Lower lobe of right lung (tissue), 2 donors: Measurements from ENCODE around the gene PXYLP1. TPM values are rescaled to one million over a fixed set of nuclear protein-coding genes. Genes with fewer than 3 reads are reported as not detected.
"Not testable (repeated sequence)": the region's sequence is repeated elsewhere in the genome, so short reads cannot be mapped to it uniquely, and the experiment has no call there.

ENCODE experiments used
- ATAC-seq, 2 donors: fragments of 200-7000 bp; cut with Tn5 transposase; one replicate each; pipeline ENCODE4 v1.9.1; 2020 to 2022; ENCODE audit warnings: mild to moderate bottlenecking in 2 of 2, moderate library complexity in 2 of 2
- DNase-seq: peaks from one replicate; pipeline ENCODE4 v3.0.0-alpha.2; 2020
- H3K27ac ChIP-seq: fragments of 200-600 bp; one replicate; pipeline ENCODE4 v1.8.0; 2022
- H3K27me3 ChIP-seq: fragments of 200-600 bp; one replicate; pipeline ENCODE4 v1.8.0; 2022; ENCODE audit warnings: low read depth
- H3K36me3 ChIP-seq: fragments of 200-600 bp; one replicate; pipeline ENCODE4 v1.8.0; 2022; ENCODE audit warnings: mild to moderate bottlenecking
- H3K4me1 ChIP-seq: fragments of 200-600 bp; one replicate; pipeline ENCODE4 v1.8.0; 2022
- H3K4me3 ChIP-seq: fragments of 200-600 bp; one replicate; pipeline ENCODE4 v1.8.0; 2022; ENCODE audit warnings: mild to moderate bottlenecking
- H3K9me3 ChIP-seq: fragments of 200-600 bp; one replicate; pipeline ENCODE4 v1.8.0; 2022
- intact Hi-C: fragments of 100-400 bp; cut with DNase I; formaldehyde crosslinking; loops from one replicate; pipeline ENCODE4 v1.11.0; 2022
- total RNA-seq: library from RNA; stranded (reverse); fragmentation: NEBNext Ultra II Directional; extraction: Animal tissue kit (Norgen Biotek cat#: 25700); gene quantifications from one replicate; pipeline ENCODE4 v1.2.1, GENCODE V29; 2021
- TF ChIP-seq, protein P1 (sequence below): fragments of 200-600 bp; IDR thresholded peaks from one replicate; pipeline ENCODE4 v1.8.0; 2022; ENCODE audit warnings: antibody characterized with exemption, mild to moderate bottlenecking
- donor health status: DM: no; HTN: yes; CAD: no; lungs with severe emphysema.

PXYLP1 gene
- total RNA-seq, 1 donor from 2014 or later = 8.9 TPM

DNA sequence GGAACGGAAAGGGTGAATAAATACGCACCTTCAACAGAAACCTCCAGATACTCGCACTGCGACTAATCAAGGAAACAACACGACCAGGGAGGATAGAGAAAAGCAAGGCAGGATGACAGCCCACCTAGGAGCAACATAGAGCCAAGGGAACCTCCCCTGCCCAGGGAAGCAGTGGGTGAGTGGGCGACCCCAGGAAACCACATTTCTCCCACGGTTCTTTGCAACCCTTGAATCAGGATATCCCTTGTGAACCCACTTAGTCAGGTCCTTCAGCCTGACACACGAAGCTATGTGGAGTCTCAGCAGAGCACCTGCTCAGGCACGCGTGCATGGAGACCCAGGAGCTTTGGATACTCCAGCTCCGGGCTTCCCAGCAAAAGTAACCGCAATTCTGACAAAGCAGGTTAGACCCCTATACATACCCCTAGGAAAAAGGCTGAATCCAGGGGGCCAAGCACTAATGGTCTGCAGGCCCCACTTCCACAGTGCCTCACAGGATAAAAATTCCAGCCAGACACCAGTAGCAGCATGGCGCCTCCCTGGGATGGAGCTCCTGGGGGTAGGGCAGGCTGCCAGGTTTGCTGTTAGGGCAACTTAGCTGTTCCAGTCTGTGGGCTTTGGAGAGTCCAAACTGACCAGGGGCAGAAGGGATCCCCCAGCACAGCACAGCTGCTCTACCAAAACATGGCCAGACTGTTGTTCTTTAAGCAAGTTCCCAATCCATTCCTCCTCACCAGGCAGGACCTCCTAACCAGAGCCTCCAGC, 38.4 kb upstream of the PXYLP1 start:
- DNase-seq = no peak
- H3K4me1 ChIP-seq = no peaks in the 10 kb centered on the region
- TF ChIP-seq, protein P1, sequence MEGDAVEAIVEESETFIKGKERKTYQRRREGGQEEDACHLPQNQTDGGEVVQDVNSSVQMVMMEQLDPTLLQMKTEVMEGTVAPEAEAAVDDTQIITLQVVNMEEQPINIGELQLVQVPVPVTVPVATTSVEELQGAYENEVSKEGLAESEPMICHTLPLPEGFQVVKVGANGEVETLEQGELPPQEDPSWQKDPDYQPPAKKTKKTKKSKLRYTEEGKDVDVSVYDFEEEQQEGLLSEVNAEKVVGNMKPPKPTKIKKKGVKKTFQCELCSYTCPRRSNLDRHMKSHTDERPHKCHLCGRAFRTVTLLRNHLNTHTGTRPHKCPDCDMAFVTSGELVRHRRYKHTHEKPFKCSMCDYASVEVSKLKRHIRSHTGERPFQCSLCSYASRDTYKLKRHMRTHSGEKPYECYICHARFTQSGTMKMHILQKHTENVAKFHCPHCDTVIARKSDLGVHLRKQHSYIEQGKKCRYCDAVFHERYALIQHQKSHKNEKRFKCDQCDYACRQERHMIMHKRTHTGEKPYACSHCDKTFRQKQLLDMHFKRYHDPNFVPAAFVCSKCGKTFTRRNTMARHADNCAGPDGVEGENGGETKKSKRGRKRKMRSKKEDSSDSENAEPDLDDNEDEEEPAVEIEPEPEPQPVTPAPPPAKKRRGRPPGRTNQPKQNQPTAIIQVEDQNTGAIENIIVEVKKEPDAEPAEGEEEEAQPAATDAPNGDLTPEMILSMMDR = no peak

DNA sequence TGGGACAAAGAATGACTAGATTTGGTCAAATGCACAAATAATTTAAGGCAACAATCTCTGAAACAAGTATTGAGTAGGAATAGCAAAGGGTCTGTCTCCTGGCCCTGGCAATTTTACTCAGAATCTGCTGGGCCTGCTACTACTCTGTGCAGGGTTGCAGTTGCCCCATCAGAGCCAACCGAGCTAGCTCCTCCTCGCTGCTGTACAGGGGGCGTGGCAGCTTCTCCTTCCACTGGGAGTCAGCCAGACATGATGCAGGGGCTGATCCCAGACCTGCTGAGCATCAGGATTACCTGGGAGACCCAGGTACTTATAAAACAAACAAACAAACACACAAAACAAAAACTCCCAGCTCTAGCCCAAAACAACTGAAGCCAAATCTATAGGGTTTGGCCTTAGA, 30.5 kb upstream of the PXYLP1 start:
- ATAC-seq = no peak
- intact Hi-C loops = no loop called here

More for the DNA sequence above, 38.4 kb upstream of the PXYLP1 start:
- intact Hi-C loops = loop anchor here (10.0 kb wide), 1 partner anchor 188 kb away; no protein-coding TSS in a partner anchor
- peak in 1 of 2 donors; percentile 11 for ATAC-seq
- Histone ChIP-seq H3K4me3 (no peak overlapping the region), H3K36me3 (no peaks in the 10 kb centered on the region), H3K9me3 (no peaks in the 10 kb centered on the region), H3K27ac (no peak overlapping the region), H3K27me3 (peaks cover 12% of the 10 kb centered on the region)

DNA sequence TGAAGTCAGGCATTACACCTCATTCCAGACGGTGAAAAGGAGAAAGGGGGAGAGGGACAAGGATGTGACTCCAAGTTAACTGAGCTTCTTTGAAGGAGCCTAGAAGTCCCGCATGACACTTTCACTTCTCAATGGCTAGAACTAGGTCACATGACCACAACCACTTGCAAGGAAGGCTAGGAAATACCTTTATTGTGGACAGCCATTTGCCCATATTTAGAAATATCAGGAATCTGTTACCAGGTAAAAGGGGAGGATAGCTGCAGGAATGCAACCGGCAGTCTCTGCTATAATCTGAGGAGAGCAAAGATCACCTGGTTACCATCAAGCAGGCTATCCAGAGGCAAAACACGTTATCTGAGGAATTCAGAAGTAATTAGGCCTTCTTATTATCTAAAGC, 28.9 kb upstream of the PXYLP1 start:
- intact Hi-C loops = no loop called here
- no peak for DNase-seq
- Histone ChIP-seq H3K27ac (no peak overlapping the region), H3K27me3 (no peaks in the 10 kb centered on the region), H3K9me3 (no peaks in the 10 kb centered on the region), H3K4me1 (no peaks in the 10 kb centered on the region), H3K36me3 (no peaks in the 10 kb centered on the region), H3K4me3 (no peak overlapping the region)
- TF ChIP-seq, protein P1 = no peak
- no peak for ATAC-seq

More for the DNA sequence above, 30.5 kb upstream of the PXYLP1 start:
- no peaks in the 10 kb centered on the region for H3K36me3 ChIP-seq
- DNase-seq = no peak
- H3K9me3 ChIP-seq = no peaks in the 10 kb centered on the region
- no peak overlapping the region for H3K4me3 ChIP-seq
- H3K27me3 ChIP-seq = no peaks in the 10 kb centered on the region
- H3K4me1 ChIP-seq = no peaks in the 10 kb centered on the region
- TF ChIP-seq, protein P1 = no peak
- H3K27ac ChIP-seq = no peak overlapping the region

DNA sequence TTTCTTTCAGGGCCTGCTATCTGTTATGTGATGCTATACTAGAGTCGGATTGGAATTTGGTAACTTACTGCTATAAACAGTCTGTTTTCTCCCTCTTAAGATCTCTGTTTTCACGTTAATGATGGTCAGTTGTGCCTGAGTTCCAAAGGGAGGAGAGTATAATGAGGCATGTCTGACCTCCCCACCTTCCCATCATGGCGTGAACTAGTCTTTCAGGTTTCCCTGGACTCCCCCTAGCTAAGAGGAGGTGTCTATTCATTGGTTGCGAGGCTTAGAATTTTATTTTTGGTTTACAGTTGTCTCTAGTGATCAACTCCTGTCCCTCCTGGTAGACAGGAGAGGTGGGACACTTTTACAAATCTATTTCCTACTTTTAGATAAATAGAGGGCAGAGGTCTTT, 27.8 kb upstream of the PXYLP1 start:
- DNase-seq (no peak), ATAC-seq (no peak)
- intact Hi-C loops = no loop called here
- no peak overlapping the region for H3K4me3 ChIP-seq
- H3K36me3 ChIP-seq = no peaks in the 10 kb centered on the region
- no peaks in the 10 kb centered on the region for H3K27me3 ChIP-seq
- no peak overlapping the region for H3K27ac ChIP-seq
- no peaks in the 10 kb centered on the region for H3K4me1 ChIP-seq
- H3K9me3 ChIP-seq = no peaks in the 10 kb centered on the region
- TF ChIP-seq, protein P1 = no peak

DNA sequence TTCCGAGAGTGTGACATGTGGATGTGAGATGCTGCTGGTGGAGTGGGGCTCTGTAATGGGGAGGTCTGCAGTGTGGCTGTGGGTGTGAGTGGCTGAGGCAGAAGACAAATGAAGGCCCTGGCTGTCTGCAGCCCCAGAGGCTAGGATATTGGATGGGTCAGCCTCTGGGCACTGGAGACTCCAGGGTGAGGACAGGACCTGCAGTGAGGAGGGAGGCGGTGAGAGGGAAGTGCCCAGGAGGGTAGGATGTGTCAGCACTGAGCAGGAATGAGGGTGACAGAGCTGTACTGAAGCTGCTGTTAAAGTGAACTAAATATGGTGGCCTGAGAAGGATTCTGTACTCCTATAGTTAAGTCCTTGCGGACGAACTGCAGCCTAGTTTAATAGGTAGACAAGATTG, 27.3 kb upstream of the PXYLP1 start:
- TF ChIP-seq, protein P1 = no peak
- intact Hi-C loops = no loop called here
- Histone ChIP-seq H3K27ac (no peak overlapping the region), H3K4me1 (no peaks in the 10 kb centered on the region), H3K36me3 (no peaks in the 10 kb centered on the region), H3K9me3 (no peaks in the 10 kb centered on the region), H3K4me3 (no peak overlapping the region), H3K27me3 (no peaks in the 10 kb centered on the region)
- ATAC-seq (no peak), DNase-seq (no peak)

DNA sequence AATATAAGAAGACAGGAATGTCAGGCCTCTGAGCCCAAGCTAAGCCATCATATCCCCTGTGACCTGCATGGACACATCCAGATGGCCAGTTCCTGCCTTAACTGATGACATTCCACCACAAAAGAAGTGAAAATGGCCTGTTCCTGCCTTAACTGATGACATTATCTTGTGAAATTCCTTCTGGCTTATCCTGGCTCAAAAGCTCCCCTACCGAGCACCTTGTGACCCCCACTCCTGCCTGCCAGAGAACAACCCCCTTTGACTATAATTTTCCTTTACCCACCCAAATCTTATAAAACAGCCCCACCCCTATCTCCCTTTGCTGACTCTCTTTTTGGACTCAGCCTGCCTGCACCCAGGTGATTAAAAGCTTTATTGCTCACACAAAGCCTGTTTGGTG, 20.3 kb upstream of the PXYLP1 start:
- H3K4me3 ChIP-seq, H3K4me1 ChIP-seq, H3K27me3 ChIP-seq, H3K27ac ChIP-seq, intact Hi-C loops, H3K36me3 ChIP-seq, H3K9me3 ChIP-seq, ATAC-seq, DNase-seq: not testable (repeated sequence)
